Lung (tissue), 12 donors: ENCODE measurements around the gene KRT31. TPM values are rescaled to one million over a fixed set of nuclear protein-coding genes. Genes with fewer than 3 reads are reported as not detected.

Source experiments
- ATAC-seq: fragments of 200-7000 bp; cut with Tn5 transposase; one replicate; pipeline ENCODE4 v1.9.1; 2020; ENCODE audit warnings: moderate number of reproducible peaks; ENCODE audit not compliant: insufficient read depth, low FRiP score
- DNase-seq, 3 donors: peaks; one replicate each; pipeline ENCODE4 v3.0.0-alpha.2; 2013 to 2017
- H3K27ac ChIP-seq, 2 donors: one replicate each; pipeline ENCODE4 v1.5.1; 2013; ENCODE audit warnings: mild to moderate bottlenecking in 2 of 2, moderate library complexity in 2 of 2, control low read depth in 1 of 2, inconsistent platforms in 1 of 2, low read depth in 1 of 2, low read length in 1 of 2
- H3K27me3 ChIP-seq, 3 donors: one replicate each; pipeline ENCODE4 v1.5.1; 2013; ENCODE audit warnings: low read length in 2 of 3; ENCODE audit not compliant: control insufficient read depth in 3 of 3, insufficient read depth in 3 of 3
- H3K36me3 ChIP-seq, 4 donors: one replicate each; pipeline ENCODE4 v1.5.1; 2013; ENCODE audit warnings: low read length in 4 of 4, mild to moderate bottlenecking in 1 of 4, moderate library complexity in 1 of 4; ENCODE audit not compliant: control insufficient read depth in 4 of 4, insufficient read depth in 4 of 4
- H3K4me1 ChIP-seq, 5 donors: one replicate each; pipeline ENCODE4 v1.5.1; 2013; ENCODE audit warnings: low read length in 5 of 5, mild to moderate bottlenecking in 2 of 5, moderate library complexity in 1 of 5; ENCODE audit not compliant: control insufficient read depth in 5 of 5, insufficient read depth in 5 of 5
- H3K4me3 ChIP-seq: one replicate; pipeline ENCODE4 v1.5.1; 2013; ENCODE audit warnings: mild to moderate bottlenecking, control low read depth, moderate library complexity
- H3K9ac ChIP-seq, 2 donors: one replicate each; pipeline ENCODE4 v1.5.1; 2013; ENCODE audit warnings: low read length in 2 of 2, control low read depth in 1 of 2; ENCODE audit not compliant: insufficient read depth in 1 of 2
- H3K9me3 ChIP-seq, 4 donors: one replicate each; pipeline ENCODE4 v1.5.1; 2013; ENCODE audit warnings: low read length in 3 of 4, mild to moderate bottlenecking in 1 of 4, moderate library complexity in 1 of 4; ENCODE audit not compliant: control insufficient read depth in 4 of 4, insufficient read depth in 3 of 4
- CTCF ChIP-seq: IDR thresholded peaks from 2 replicates; pipeline ENCODE4 v1.5.1; 2012; ENCODE audit warnings: mild to moderate bottlenecking; ENCODE audit errors: control extremely low read depth, extremely low read depth
- WGBS, 2 donors: extraction: QIAGEN DNeasy Blood & Tissue Kit; methylation state at CpG; one replicate each; pipeline ENCODE4 v1.1.7; 2013; 5-methylcytosine and 5-hydroxymethylcytosine counted together
- polyA plus RNA-seq, 2 donors: library from polyadenylated mRNA; stranded (reverse); fragments of 200-250 nt; gene quantifications; one replicate each; pipeline ENCODE4 v1.2.1, GENCODE V29; 2013
- total RNA-seq, 2 donors: library from RNA; depleted of rRNA in 1 of 2; stranded (reverse); fragments of >200 nt in 1 of 2; gene quantifications; one replicate each; pipeline ENCODE4 v1.2.1, GENCODE V29; 2014 to 2021
- donor health status: control.
- donor health status: control.
- donor health status: Bipolar disorder and iron deficiency.
- donor health status: healthy.
- donor health status: DM: yes; HTN: yes; CAD: no.

The KRT31 gene
- total and polyA plus RNA-seq, 4 donors: 0.02 TPM; not detected in 3

- Histone ChIP-seq H3K27ac (no peak overlapping the region), H3K9me3 (no peaks in the 10 kb centered on the region), H3K36me3 (no peaks in the 10 kb centered on the region), H3K9ac (no peak overlapping the region), H3K27me3 (no peaks in the 10 kb centered on the region), H3K4me3 (no peak overlapping the region), H3K4me1 (peaks cover 0 to 1% (median 0%) of the 10 kb centered on the region in 5 donors)
- 67 to 70% methylated on average over 4 of the region's 4 CpGs for WGBS, 2 donors
- ATAC-seq (no peak), DNase-seq (no peak)
- TF ChIP-seq CTCF: no peak
These were observed 22.7 kb upstream of the KRT31 start for GRCh38 chr17:41420134-41420533.

- Histone ChIP-seq H3K4me1 (peaks cover 0 to 1% (median 0%) of the 10 kb centered on the region in 5 donors), H3K9ac (no peak overlapping the region), H3K4me3 (no peak overlapping the region), H3K36me3 (no peaks in the 10 kb centered on the region), H3K9me3 (no peaks in the 10 kb centered on the region), H3K27me3 (no peaks in the 10 kb centered on the region), H3K27ac (no peak overlapping the region)
- no peak for TF ChIP-seq CTCF
- WGBS, 2 donors: 89 to 90% methylated on average over 4 of the region's 4 CpGs
- DNase-seq (no peak), ATAC-seq (no peak)
These were observed 22.3 kb upstream of the KRT31 start for GRCh38 chr17:41419716-41420115.

- DNase-seq (no peak), ATAC-seq (no peak)
- no peak for TF ChIP-seq CTCF
- Histone ChIP-seq H3K4me3 (no peak overlapping the region), H3K4me1 (peaks cover 0 to 1% (median 0%) of the 10 kb centered on the region in 5 donors), H3K36me3 (no peaks in the 10 kb centered on the region), H3K9ac (no peak overlapping the region), H3K9me3 (peaks cover 0 to 1% (median 0%) of the 10 kb centered on the region in 4 donors), H3K27me3 (no peaks in the 10 kb centered on the region), H3K27ac (no peak overlapping the region)
- WGBS, 2 donors: 87 to 91% methylated on average over 7 of the region's 7 CpGs
These were observed 20.9 kb upstream of the KRT31 start for GRCh38 chr17:41418116-41418860.
